Measurements from ENCODE around the gene NFXL1. TPM values are rescaled to one million over a fixed set of nuclear protein-coding genes. Genes with fewer than 3 reads are reported as not detected.

The NFXL1 gene
- total RNA-seq, 1 experiment from 2014 or later, result 3.4 TPM

GRCh38 chr4:47837094-47837907, 77.1 kb downstream of the NFXL1 start:
- H3K27me3 ChIP-seq (replicated peaks), result peaks cover 4% of the 10 kb centered on the region
- no peak overlapping the region for H3K27ac ChIP-seq
- peak; percentile 1 to 32 for DNase-seq (ENCODE audit: low read depth in 1 of 2, low spot score in 2 of 2)
- no peaks in the 10 kb centered on the region for H3K9me3 ChIP-seq (replicated peaks)
- H3K36me3 ChIP-seq, result no peaks in the 10 kb centered on the region
- peak overlapping the region; percentile 31 for H3K4me3 ChIP-seq
- H3K4me1 ChIP-seq (replicated peaks), result peaks cover 9% of the 10 kb centered on the region

- peaks cover 9% of the 10 kb centered on the region for H3K4me1 ChIP-seq (replicated peaks)
- peak overlapping the region; percentile 31 for H3K4me3 ChIP-seq
- no peaks in the 10 kb centered on the region for H3K9me3 ChIP-seq (replicated peaks)
- peak; percentile 22 to 59 for DNase-seq (ENCODE audit: low read depth in 1 of 2, low spot score in 2 of 2)
- H3K27ac ChIP-seq, result no peak overlapping the region
- no peaks in the 10 kb centered on the region for H3K36me3 ChIP-seq
- peaks cover 4% of the 10 kb centered on the region for H3K27me3 ChIP-seq (replicated peaks)
These were observed 77.7 kb downstream of the NFXL1 start for GRCh38 chr4:47836641-47837093.

- H3K4me3 ChIP-seq, result no peak overlapping the region
- no peaks in the 10 kb centered on the region for H3K36me3 ChIP-seq
- H3K4me1 ChIP-seq (replicated peaks), result peaks cover 9% of the 10 kb centered on the region
- DNase-seq (ENCODE audit: low read depth in 1 of 2, low spot score in 2 of 2), result no peak
- H3K27ac ChIP-seq, result no peak overlapping the region
- no peaks in the 10 kb centered on the region for H3K9me3 ChIP-seq (replicated peaks)
- peaks cover 4% of the 10 kb centered on the region for H3K27me3 ChIP-seq (replicated peaks)
These were observed 78.9 kb downstream of the NFXL1 start for GRCh38 chr4:47835494-47835893.

GRCh38 chr4:47831026-47831679, 83.2 kb downstream of the NFXL1 start:
- Histone ChIP-seq H3K27ac (no peak overlapping the region), H3K4me3 (no peak overlapping the region), H3K4me1 (replicated peaks) (no peaks in the 10 kb centered on the region), H3K27me3 (replicated peaks) (no peaks in the 10 kb centered on the region), H3K9me3 (replicated peaks) (no peaks in the 10 kb centered on the region), H3K36me3 (no peaks in the 10 kb centered on the region)
- DNase-seq (ENCODE audit: low read depth in 1 of 2, low spot score in 2 of 2), result no peak

- no peaks in the 10 kb centered on the region for H3K9me3 ChIP-seq (replicated peaks)
- no peak overlapping the region for H3K4me3 ChIP-seq
- H3K27me3 ChIP-seq (replicated peaks), result no peaks in the 10 kb centered on the region
- no peaks in the 10 kb centered on the region for H3K4me1 ChIP-seq (replicated peaks)
- DNase-seq (ENCODE audit: low read depth in 1 of 2, low spot score in 2 of 2), result no peak
- H3K36me3 ChIP-seq, result no peaks in the 10 kb centered on the region
- H3K27ac ChIP-seq, result no peak overlapping the region
These were observed 83.9 kb downstream of the NFXL1 start for GRCh38 chr4:47830265-47831025.

GRCh38 chr4:47829438-47829837, 84.9 kb downstream of the NFXL1 start:
- no peak for DNase-seq (ENCODE audit: low read depth in 1 of 2, low spot score in 2 of 2)
- no peaks in the 10 kb centered on the region for H3K36me3 ChIP-seq

GRCh38 chr4:47827343-47828047, 86.9 kb downstream of the NFXL1 start:
- DNase-seq (ENCODE audit: low read depth in 1 of 2, low spot score in 2 of 2), result no peak
- Histone ChIP-seq H3K9me3 (replicated peaks) (no peaks in the 10 kb centered on the region), H3K27me3 (replicated peaks) (no peaks in the 10 kb centered on the region), H3K4me1 (replicated peaks) (no peaks in the 10 kb centered on the region), H3K27ac (no peak overlapping the region), H3K4me3 (no peak overlapping the region), H3K36me3 (no peaks in the 10 kb centered on the region)

More at GRCh38 chr4:47829438-47829837, 84.9 kb downstream of the NFXL1 start:
- Histone ChIP-seq H3K4me3 (no peak overlapping the region), H3K27me3 (replicated peaks) (no peaks in the 10 kb centered on the region), H3K4me1 (replicated peaks) (no peaks in the 10 kb centered on the region), H3K27ac (no peak overlapping the region), H3K9me3 (replicated peaks) (no peaks in the 10 kb centered on the region)

- H3K4me1 ChIP-seq (replicated peaks), result no peaks in the 10 kb centered on the region
- H3K4me3 ChIP-seq, result no peak overlapping the region
- DNase-seq (ENCODE audit: low read depth in 1 of 2, low spot score in 2 of 2), result no peak
- no peaks in the 10 kb centered on the region for H3K27me3 ChIP-seq (replicated peaks)
- H3K27ac ChIP-seq, result no peak overlapping the region
- H3K36me3 ChIP-seq, result no peaks in the 10 kb centered on the region
- no peaks in the 10 kb centered on the region for H3K9me3 ChIP-seq (replicated peaks)
These were observed 89.5 kb downstream of the NFXL1 start for GRCh38 chr4:47824840-47825239.

GRCh38 chr4:47819178-47819577, 95.2 kb downstream of the NFXL1 start:
- 0 out of 2 replicates have a peak, but pooled peaks cover 4% of the 10 kb centered on the region for H3K27me3 ChIP-seq (replicated peaks)
- no peaks in the 10 kb centered on the region for H3K36me3 ChIP-seq
- H3K4me3 ChIP-seq, result no peak overlapping the region
- no peaks in the 10 kb centered on the region for H3K9me3 ChIP-seq (replicated peaks)
- DNase-seq (ENCODE audit: low read depth in 1 of 2, low spot score in 2 of 2), result no peak
- H3K4me1 ChIP-seq (replicated peaks), result no peaks in the 10 kb centered on the region
- no peak overlapping the region for H3K27ac ChIP-seq

GRCh38 chr4:47817275-47817674, 97.1 kb downstream of the NFXL1 start:
- no peaks in the 10 kb centered on the region for H3K9me3 ChIP-seq (replicated peaks)
- 0 out of 2 replicates have a peak, but pooled peaks cover 4% of the 10 kb centered on the region for H3K27me3 ChIP-seq (replicated peaks)
- no peak for DNase-seq (ENCODE audit: low read depth in 1 of 2, low spot score in 2 of 2)
- H3K27ac ChIP-seq, result no peak overlapping the region
- no peak overlapping the region for H3K4me3 ChIP-seq
- H3K4me1 ChIP-seq (replicated peaks), result no peaks in the 10 kb centered on the region
- H3K36me3 ChIP-seq, result no peaks in the 10 kb centered on the region

GRCh38 chr4:47816748-47817147, 97.6 kb downstream of the NFXL1 start:
- no peak for DNase-seq (ENCODE audit: low read depth in 1 of 2, low spot score in 2 of 2)
- Histone ChIP-seq H3K27ac (no peak overlapping the region), H3K4me1 (replicated peaks) (no peaks in the 10 kb centered on the region), H3K27me3 (replicated peaks) (0 out of 2 replicates have a peak, but pooled peaks cover 4% of the 10 kb centered on the region), H3K4me3 (no peak overlapping the region), H3K36me3 (no peaks in the 10 kb centered on the region), H3K9me3 (replicated peaks) (no peaks in the 10 kb centered on the region)

- no peak for DNase-seq (ENCODE audit: low read depth in 1 of 2, low spot score in 2 of 2)
- 0 out of 2 replicates have a peak, but pooled peaks cover 4% of the 10 kb centered on the region for H3K27me3 ChIP-seq (replicated peaks)
- no peak overlapping the region for H3K27ac ChIP-seq
- H3K4me3 ChIP-seq, result no peak overlapping the region
- no peaks in the 10 kb centered on the region for H3K36me3 ChIP-seq
- H3K4me1 ChIP-seq (replicated peaks), result no peaks in the 10 kb centered on the region
- H3K9me3 ChIP-seq (replicated peaks), result no peaks in the 10 kb centered on the region
These were observed 99.6 kb downstream of the NFXL1 start for GRCh38 chr4:47814618-47815295.

All from SJSA1 (cell line).